ENCODE data around the gene SYT9. TPM values are rescaled to one million over a fixed set of nuclear protein-coding genes. Genes with fewer than 3 reads are reported as not detected.

Gene SYT9
- polyA plus RNA-seq, 2 of the 4 experiments (the other 2 are of a cell fraction) = 0.10 TPM; not detected in 1

GRCh38 chr11:7416080-7416479 is 164.4 kb downstream of the SYT9 start:
- Histone ChIP-seq H3K27ac (no peak overlapping the region), H3K9me3 (no peaks in the 10 kb centered on the region), H3K4me2 (no peak overlapping the region), H3K4me3 (no peak overlapping the region), H3K4me1 (no peaks in the 10 kb centered on the region)
- POLR2A ChIA-PET = no interaction called here
- no peak for TF ChIP-seq ZNF302 (CRISPR knock-in tag; IDR thresholded peaks at IDR 0.05)
- TF ChIP-seq ZSCAN20 (CRISPR knock-in tag; IDR thresholded peaks at IDR 0.05) = no peak
- TF ChIP-seq RCOR1 (IDR thresholded peaks at IDR 0.05; ENCODE audit: low read depth, low read length) = no peak
- no peak for TF ChIP-seq MAFK (IDR thresholded peaks at IDR 0.05; ENCODE audit: partially characterized antibody)
- no peak for TF ChIP-seq NFE2L2 (conservative IDR thresholded peaks at IDR 0.05; ENCODE audit: low read length)
- TF ChIP-seq RFX5 (IDR thresholded peaks at IDR 0.05) = no peak
- TF ChIP-seq FOXS1 (CRISPR knock-in tag; IDR thresholded peaks at IDR 0.05) = no peak
- TF ChIP-seq EHMT2 (IDR thresholded peaks at IDR 0.05; ENCODE audit: low read depth) = no peak
- no peak for TF ChIP-seq MYC (IDR thresholded peaks at IDR 0.05; ENCODE audit: borderline replicate concordance, low read length)
- TF ChIP-seq NPAS2 (CRISPR knock-in tag; IDR thresholded peaks at IDR 0.05; ENCODE audit: borderline replicate concordance) = no peak
- no peak for TF ChIP-seq EP300 (IDR thresholded peaks at IDR 0.05)
- TF ChIP-seq HOXB13 (CRISPR knock-in tag; IDR thresholded peaks at IDR 0.05; ENCODE audit: low read depth) = no peak
- TF ChIP-seq BHLHE40 (IDR thresholded peaks at IDR 0.05; ENCODE audit: low read depth, low read length) = no peak
- ATAC-seq (no peak), FAIRE-seq (no peak), DNase-seq (ENCODE audit: low read depth in 1 of 2, low spot score in 1 of 2) (no peak)
- CTCF ChIA-PET = interaction anchor here (1.3 kb wide), 1 partner anchor 26 kb away, joined by 7 read pairs; no protein-coding TSS in a partner anchor
- 6% methylated on average over 4 of the region's 4 CpGs for WGBS (ENCODE audit: missing lambda C conversion rate)

- DNase-seq (ENCODE audit: low read depth in 1 of 2, low spot score in 1 of 2) (no peak), FAIRE-seq (no peak), ATAC-seq (no peak)
- CTCF ChIA-PET = no interaction called here
- POLR2A ChIA-PET = no interaction called here
- no peak overlapping the region for H3K27ac ChIP-seq
- no peak overlapping the region for H3K4me2 ChIP-seq
- TF ChIP-seq POLR2AphosphoS2 (conservative IDR thresholded peaks at IDR 0.05; ENCODE audit: low read length) (no peak), CTCF (IDR thresholded peaks at IDR 0.05) (no peak), ZNF302 (CRISPR knock-in tag; IDR thresholded peaks at IDR 0.05) (no peak), PHF8 (IDR thresholded peaks at IDR 0.05; ENCODE audit: borderline replicate concordance, low read depth) (no peak), GATA3 (IDR thresholded peaks at IDR 0.05; ENCODE audit: borderline replicate concordance) (no peak), BHLHE40 (IDR thresholded peaks at IDR 0.05; ENCODE audit: low read depth, low read length) (no peak), FOSB (CRISPR knock-in tag; IDR thresholded peaks at IDR 0.05) (no peak), CBX8 (IDR thresholded peaks at IDR 0.05) (no peak), RCOR1 (IDR thresholded peaks at IDR 0.05; ENCODE audit: low read depth, low read length) (no peak), HES2 (IDR thresholded peaks at IDR 0.05) (no peak), RAD21 (conservative IDR thresholded peaks at IDR 0.05 in 1 of 2, IDR thresholded peaks at IDR 0.05 in 1 of 2) (no peak), HOXB13 (CRISPR knock-in tag; IDR thresholded peaks at IDR 0.05; ENCODE audit: low read depth) (no peak), FOSL2 (IDR thresholded peaks at IDR 0.05) (no peak), FOSL2 (CRISPR knock-in tag; IDR thresholded peaks at IDR 0.05) (no peak), E2F6 (IDR thresholded peaks at IDR 0.05; ENCODE audit: borderline replicate concordance, low read depth) (no peak)
- no peaks in the 10 kb centered on the region for H3K9me3 ChIP-seq
- H3K4me1 ChIP-seq = no peaks in the 10 kb centered on the region
- no peak overlapping the region for H3K4me3 ChIP-seq
Observed at GRCh38 chr11:7417328-7417727, 165.6 kb downstream of the SYT9 start.

- Histone ChIP-seq H3K4me1 (no peaks in the 10 kb centered on the region), H3K27ac (no peak overlapping the region), H3K4me3 (no peak overlapping the region), H3K9me3 (no peaks in the 10 kb centered on the region), H3K4me2 (no peak overlapping the region)
- CTCF ChIA-PET = no interaction called here
- no peak for TF ChIP-seq RCOR1 (IDR thresholded peaks at IDR 0.05; ENCODE audit: low read depth, low read length)
- no peak for TF ChIP-seq NPAS2 (CRISPR knock-in tag; IDR thresholded peaks at IDR 0.05; ENCODE audit: borderline replicate concordance)
- no peak for TF ChIP-seq ZNF302 (CRISPR knock-in tag; IDR thresholded peaks at IDR 0.05)
- TF ChIP-seq ELK1 (IDR thresholded peaks at IDR 0.05; ENCODE audit: low read depth, low read length) = no peak
- TF ChIP-seq KDM5A (IDR thresholded peaks at IDR 0.05) = no peak
- no peak for TF ChIP-seq POLR2A (IDR thresholded peaks at IDR 0.05; ENCODE audit: low read length)
- no peak for TF ChIP-seq FOSL2 (IDR thresholded peaks at IDR 0.05)
- TF ChIP-seq FOSL2 (CRISPR knock-in tag; IDR thresholded peaks at IDR 0.05) = no peak
- POLR2A ChIA-PET = no interaction called here
- FAIRE-seq (no peak), ATAC-seq (no peak), DNase-seq (ENCODE audit: low read depth in 1 of 2, low spot score in 1 of 2) (no peak)
- WGBS (ENCODE audit: missing lambda C conversion rate) = 15% methylated on average over 3 of the region's 3 CpGs
Observed at GRCh38 chr11:7418061-7418460, 166.4 kb downstream of the SYT9 start.

Measured in A549 (cell line).